ENCODE results near the gene PPP2R2D. TPM values are rescaled to one million over a fixed set of nuclear protein-coding genes. Genes with fewer than 3 reads are reported as not detected.

The PPP2R2D gene
- total RNA-seq, 2 experiments from 2014 or later = 37.4 to 38.5 TPM

- CTCF ChIA-PET (ENCODE audit: unreplicated experiment) = no interaction called here
These were observed 24.8 kb upstream of the PPP2R2D start for GRCh38 chr10:131876017-131876416.

GRCh38 chr10:131876508-131876907 lies 24.3 kb upstream of the PPP2R2D start:
- H3K4me2 ChIP-seq (ENCODE audit: low read length) = no peak overlapping the region
- no peak for DNase-seq (ENCODE audit: low spot score)
- BruUV-seq (replicated peaks) = no TSS peak
- intact Hi-C loops (cut with micrococcal nuclease; ENCODE audit: unreplicated experiment) = loop anchor here (5.0 kb wide), 1 partner anchor 1684 kb away; no protein-coding TSS in a partner anchor
- no peak overlapping the region for H3K27ac ChIP-seq (ENCODE audit: low read depth, low read length, poor library complexity, severe bottlenecking)
- H3K4me1 ChIP-seq (ENCODE audit: insufficient read depth, low read length, poor library complexity, severe bottlenecking) = no peaks in the 10 kb centered on the region
- H4K20me1 ChIP-seq (ENCODE audit: insufficient read depth, low read length) = no peaks in the 10 kb centered on the region
- H3K4me3 ChIP-seq (ENCODE audit: low read depth, low read length, poor library complexity, severe bottlenecking) = no peak overlapping the region
- H3K9me2 ChIP-seq (ENCODE audit: insufficient read depth, low read length) = no peaks in the 10 kb centered on the region
- no peak overlapping the region for H2AFZ ChIP-seq (ENCODE audit: low read length)
- TF ChIP-seq EZH2phosphoT487 (IDR thresholded peaks at IDR 0.05; ENCODE audit: borderline replicate concordance, low read depth, low read length) (no peak), CTCF (conservative IDR thresholded peaks at IDR 0.05; ENCODE audit: low read length) (no peak)
- no peaks in the 10 kb centered on the region for H3K36me3 ChIP-seq (ENCODE audit: insufficient read depth, low read length)
- no peaks in the 10 kb centered on the region for H3K9me3 ChIP-seq (ENCODE audit: low read length)
- POLR2A ChIA-PET = interaction anchor here (0.6 kb wide), 1 partner anchor 14 kb away, joined by 4 read pairs; no protein-coding TSS in a partner anchor
- CTCF ChIA-PET (ENCODE audit: unreplicated experiment) = no interaction called here
- no peaks in the 10 kb centered on the region for H3K79me2 ChIP-seq (ENCODE audit: insufficient read depth, low read depth, low read length)

More at GRCh38 chr10:131876017-131876416, 24.8 kb upstream of the PPP2R2D start:
- Histone ChIP-seq H3K79me2 (ENCODE audit: insufficient read depth, low read depth, low read length) (no peaks in the 10 kb centered on the region), H2AFZ (ENCODE audit: low read length) (no peak overlapping the region), H3K27ac (ENCODE audit: low read depth, low read length, poor library complexity, severe bottlenecking) (no peak overlapping the region), H3K9me3 (ENCODE audit: low read length) (no peaks in the 10 kb centered on the region), H3K4me3 (ENCODE audit: low read depth, low read length, poor library complexity, severe bottlenecking) (no peak overlapping the region), H3K36me3 (ENCODE audit: insufficient read depth, low read length) (no peaks in the 10 kb centered on the region), H3K4me1 (ENCODE audit: insufficient read depth, low read length, poor library complexity, severe bottlenecking) (no peaks in the 10 kb centered on the region), H3K4me2 (ENCODE audit: low read length) (no peak overlapping the region), H3K9me2 (ENCODE audit: insufficient read depth, low read length) (no peaks in the 10 kb centered on the region), H4K20me1 (ENCODE audit: insufficient read depth, low read length) (no peaks in the 10 kb centered on the region)
- POLR2A ChIA-PET = no interaction called here
- no peak for DNase-seq (ENCODE audit: low spot score)
- BruUV-seq (replicated peaks) = no TSS peak
- intact Hi-C loops (cut with micrococcal nuclease; ENCODE audit: unreplicated experiment) = loop anchor here (5.0 kb wide), 1 partner anchor 1684 kb away; no protein-coding TSS in a partner anchor
- TF ChIP-seq CTCF (conservative IDR thresholded peaks at IDR 0.05; ENCODE audit: low read length) = no peak
- TF ChIP-seq EZH2phosphoT487 (IDR thresholded peaks at IDR 0.05; ENCODE audit: borderline replicate concordance, low read depth, low read length) = no peak

- intact Hi-C loops (cut with micrococcal nuclease; ENCODE audit: unreplicated experiment) = no loop called here
- no peak overlapping the region for H3K4me3 ChIP-seq (ENCODE audit: low read depth, low read length, poor library complexity, severe bottlenecking)
- no peak overlapping the region for H3K27ac ChIP-seq (ENCODE audit: low read depth, low read length, poor library complexity, severe bottlenecking)
- no peaks in the 10 kb centered on the region for H3K9me2 ChIP-seq (ENCODE audit: insufficient read depth, low read length)
- H3K4me2 ChIP-seq (ENCODE audit: low read length) = no peak overlapping the region
- BruUV-seq (replicated peaks) = no TSS peak
- no peak for DNase-seq (ENCODE audit: low spot score)
- no peaks in the 10 kb centered on the region for H3K79me2 ChIP-seq (ENCODE audit: insufficient read depth, low read depth, low read length)
- H3K9me3 ChIP-seq (ENCODE audit: low read length) = no peaks in the 10 kb centered on the region
- no peaks in the 10 kb centered on the region for H4K20me1 ChIP-seq (ENCODE audit: insufficient read depth, low read length)
- H2AFZ ChIP-seq (ENCODE audit: low read length) = no peak overlapping the region
- TF ChIP-seq CTCF (conservative IDR thresholded peaks at IDR 0.05; ENCODE audit: low read length) (no peak), EZH2phosphoT487 (IDR thresholded peaks at IDR 0.05; ENCODE audit: borderline replicate concordance, low read depth, low read length) (no peak)
- ChIA-PET CTCF (ENCODE audit: unreplicated experiment) (no interaction called here), POLR2A (interaction anchor here (0.7 kb wide), 1 partner anchor 10 kb away, joined by 3 read pairs; no protein-coding TSS in a partner anchor)
- H3K4me1 ChIP-seq (ENCODE audit: insufficient read depth, low read length, poor library complexity, severe bottlenecking) = no peaks in the 10 kb centered on the region
- H3K36me3 ChIP-seq (ENCODE audit: insufficient read depth, low read length) = no peaks in the 10 kb centered on the region
These were observed 20.7 kb upstream of the PPP2R2D start for GRCh38 chr10:131880016-131880590.

Measured in OCI-LY7 (cell line).